DMS 273 treated with DMSO at 0.1 percent for 48 hours (cell line): ENCODE measurements around the gene PRKAR1B.

Source experiments
- DNase-seq: peaks from one replicate; lab custom pipeline; 2025; lab: John Stamatoyannopoulos, UW

The PRKAR1B gene

GRCh38 chr7:586494-586893, 140.6 kb downstream of the PRKAR1B start:
- no peak for DNase-seq

- DNase-seq: no peak
Observed at GRCh38 chr7:585873-586272, 141.2 kb downstream of the PRKAR1B start.

- no peak for DNase-seq
Observed at GRCh38 chr7:585229-585711, 141.8 kb downstream of the PRKAR1B start.

- DNase-seq: no peak
Observed at GRCh38 chr7:584820-585219, 142.3 kb downstream of the PRKAR1B start.

- no peak for DNase-seq
Observed at GRCh38 chr7:584122-584465, 143.0 kb downstream of the PRKAR1B start.

- no peak for DNase-seq
Observed at GRCh38 chr7:583410-584121, 143.5 kb downstream of the PRKAR1B start.

GRCh38 chr7:582931-583330, 144.2 kb downstream of the PRKAR1B start:
- DNase-seq: no peak

GRCh38 chr7:582081-582835, 144.8 kb downstream of the PRKAR1B start:
- DNase-seq: no peak

- DNase-seq: no peak
Observed at GRCh38 chr7:578386-578785, 148.7 kb downstream of the PRKAR1B start.

- DNase-seq: no peak
Observed at GRCh38 chr7:577741-578370, 149.2 kb downstream of the PRKAR1B start.

- no peak for DNase-seq
Observed at GRCh38 chr7:577278-577665, 149.8 kb downstream of the PRKAR1B start.

GRCh38 chr7:576524-577277, 150.4 kb downstream of the PRKAR1B start:
- no peak for DNase-seq

GRCh38 chr7:575425-576366, 151.4 kb downstream of the PRKAR1B start:
- no peak for DNase-seq

GRCh38 chr7:574661-575395, 152.3 kb downstream of the PRKAR1B start:
- peak; percentile 28 for DNase-seq

- no peak for DNase-seq
Observed at GRCh38 chr7:573933-574381, 153.1 kb downstream of the PRKAR1B start.

- DNase-seq: no peak
Observed at GRCh38 chr7:573269-573932, 153.7 kb downstream of the PRKAR1B start.

GRCh38 chr7:572416-573268, 154.4 kb downstream of the PRKAR1B start:
- DNase-seq: no peak

GRCh38 chr7:571718-572415, 155.2 kb downstream of the PRKAR1B start:
- DNase-seq: no peak
